Measurements from ENCODE around the gene RERE.

GRCh38 chr1:8371372-8371991, 446.0 kb downstream of the RERE start:
- TF ChIP-seq CTCF (conservative IDR thresholded peaks at IDR 0.05 in 1 of 2, IDR thresholded peaks at IDR 0.05 in 1 of 2; ENCODE audit: extremely low read depth in 1 of 2, insufficient read depth in 1 of 2, low read depth in 1 of 2, low read length in 2 of 2) (no peak), EZH2 (IDR thresholded peaks at IDR 0.05; ENCODE audit: borderline replicate concordance, low read length) (no peak)
